Frontal cortex (tissue), 4 donors: ENCODE measurements around the gene ZNF335. TPM values are rescaled to one million over a fixed set of nuclear protein-coding genes. Genes with fewer than 3 reads are reported as not detected.
"Not testable (repeated sequence)": the region's sequence is repeated elsewhere in the genome, so short reads cannot be mapped to it uniquely, and the experiment has no call there.

Experiments used
- DNase-seq, 2 donors: peaks; one replicate each; pipeline ENCODE4 v3.0.0; 2012; ENCODE audit warnings: low spot score in 2 of 2
- FAIRE-seq: peaks from 2 replicates; lab custom pipeline; 2012; peaks lifted over from hg19 to GRCh38; lab: Jason Lieb, UNC
- total RNA-seq: library from RNA; depleted of rRNA; stranded (reverse); fragments of >200 nt; gene quantifications from one replicate; pipeline ENCODE4 v1.2.3, GENCODE V29; 2014
- donor health status: control.
- donor health status: control.
- donor health status: control.

ZNF335 gene
- total RNA-seq, 1 donor from 2014 or later, result 12.6 TPM

DNA sequence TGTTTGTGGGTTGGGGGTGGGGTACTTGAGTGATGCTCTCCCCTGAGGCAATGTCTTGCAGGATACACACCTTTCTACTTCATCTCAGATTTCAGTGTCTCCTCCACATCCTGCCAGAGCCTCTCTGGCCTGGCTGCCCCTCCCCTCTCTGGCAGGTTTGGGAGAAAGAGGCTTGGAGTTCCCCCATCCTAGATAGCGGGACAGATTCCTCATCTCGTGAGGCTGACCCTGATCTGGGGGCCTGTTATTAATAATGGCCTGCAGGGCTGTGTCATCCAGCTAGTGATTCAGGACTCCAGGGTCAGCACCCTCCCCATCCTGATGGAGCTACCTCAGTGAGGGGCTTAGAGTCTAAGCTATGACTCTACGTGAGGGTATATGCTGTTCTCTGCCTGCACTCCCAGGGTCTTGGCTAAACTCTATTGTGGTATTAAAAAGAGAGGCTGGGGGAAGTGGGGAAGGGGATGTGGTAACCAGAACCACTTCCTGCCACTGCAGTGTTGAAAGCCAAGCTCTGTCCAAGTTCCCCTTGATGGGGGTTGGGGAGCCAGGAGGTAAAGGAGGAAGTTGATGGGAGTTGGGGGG lies 33.0 kb upstream of the ZNF335 start:
- no peak for DNase-seq
- FAIRE-seq, result no peak

DNA sequence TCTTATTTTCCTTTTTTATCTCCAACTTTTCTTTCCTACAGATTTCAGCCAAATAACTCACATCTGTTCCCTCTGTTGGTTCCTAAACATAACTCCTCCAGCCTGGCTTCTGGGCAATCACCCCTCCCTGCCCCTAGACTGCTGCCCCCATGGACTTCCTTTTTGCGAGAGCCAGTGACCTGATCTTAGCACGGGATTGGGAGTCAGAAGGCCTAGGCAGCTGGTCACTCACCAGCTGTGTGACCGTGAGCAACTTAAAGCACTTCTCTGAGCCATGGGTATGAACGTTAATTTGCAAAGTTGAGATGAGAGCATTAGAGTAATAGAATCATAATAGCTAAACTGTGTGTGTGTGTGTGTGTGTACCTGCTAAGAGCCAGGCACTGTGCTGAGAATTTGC lies 32.2 kb upstream of the ZNF335 start:
- no peak for FAIRE-seq

DNA sequence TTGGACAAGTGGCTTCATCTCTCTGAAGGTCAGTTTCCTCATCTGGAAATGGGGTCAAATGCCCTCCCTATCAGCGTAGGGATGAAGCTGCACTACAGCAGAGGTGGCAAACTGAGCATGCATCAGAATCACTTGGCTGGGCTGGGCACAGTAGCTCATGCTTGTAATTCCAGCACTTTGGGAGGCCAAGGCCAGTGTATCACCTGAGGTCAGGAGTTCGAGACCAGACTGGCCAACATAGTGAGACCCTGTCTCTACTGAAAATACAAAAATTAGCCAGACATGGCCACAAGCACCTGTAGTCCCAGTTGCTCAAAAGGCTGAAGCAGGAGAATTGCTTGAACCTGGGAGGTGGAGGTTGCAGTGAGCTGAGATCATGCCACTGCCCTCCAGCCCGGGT lies 30.0 kb upstream of the ZNF335 start:
- no peak for DNase-seq
- FAIRE-seq, result no peak

More for the DNA sequence above, 32.2 kb upstream of the ZNF335 start:
- DNase-seq, result no peak

DNA sequence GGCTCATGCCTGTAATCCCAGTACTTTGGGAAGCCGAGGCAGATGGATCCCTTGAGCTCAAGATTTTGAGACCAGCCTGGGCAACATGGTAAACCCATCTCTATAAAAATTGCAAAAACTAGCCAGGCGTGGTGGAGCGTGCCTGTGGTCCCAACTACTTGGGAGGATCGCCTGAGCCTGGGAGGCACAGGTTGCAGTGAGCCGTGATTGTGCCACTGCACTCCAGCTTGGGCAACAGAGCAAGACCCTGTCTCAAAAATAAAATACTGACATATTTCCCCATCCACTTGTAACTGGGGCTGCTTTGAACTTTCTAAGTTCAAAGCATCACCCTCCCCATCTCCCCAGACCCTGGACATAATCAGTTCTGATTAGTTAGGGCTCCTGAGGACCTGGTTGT lies 29.5 kb upstream of the ZNF335 start:
- DNase-seq (no peak), FAIRE-seq (no peak)

DNA sequence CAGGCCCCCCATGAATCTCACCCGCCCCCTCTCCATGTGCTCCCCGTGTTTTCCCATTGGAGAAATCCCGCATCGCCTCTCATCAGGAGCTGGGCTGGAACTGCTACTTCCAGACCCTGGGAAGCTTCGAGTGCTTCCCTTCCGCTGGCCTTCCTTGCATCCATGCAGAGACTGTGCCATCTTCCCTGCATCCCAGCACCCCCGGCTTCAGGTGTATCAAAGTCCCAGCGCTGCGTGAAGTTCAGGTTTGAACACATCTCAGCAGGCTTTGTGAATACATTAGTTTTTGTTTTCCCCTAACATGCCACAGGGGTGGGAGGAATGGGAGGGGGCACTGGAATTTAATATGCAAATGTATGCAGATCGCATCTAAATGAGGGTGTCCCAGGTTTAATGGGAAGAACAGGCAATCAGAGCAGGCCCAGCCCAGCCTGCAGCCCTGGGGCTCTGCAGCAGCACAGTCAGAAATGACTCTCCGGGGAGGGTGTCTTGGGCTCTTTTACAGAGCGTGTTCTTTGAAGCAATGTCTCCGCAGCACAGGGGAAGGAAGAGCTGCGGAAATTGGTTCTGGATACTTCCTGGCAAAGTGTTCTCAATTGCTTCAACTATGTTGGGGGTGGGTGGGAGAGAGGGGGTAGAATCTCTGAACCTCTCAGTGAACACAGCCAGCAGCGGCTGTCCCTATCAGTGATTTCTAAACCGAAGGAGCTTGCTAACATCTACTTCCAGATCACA lies 28.4 kb upstream of the ZNF335 start:
- no peak for DNase-seq
- FAIRE-seq, result no peak

DNA sequence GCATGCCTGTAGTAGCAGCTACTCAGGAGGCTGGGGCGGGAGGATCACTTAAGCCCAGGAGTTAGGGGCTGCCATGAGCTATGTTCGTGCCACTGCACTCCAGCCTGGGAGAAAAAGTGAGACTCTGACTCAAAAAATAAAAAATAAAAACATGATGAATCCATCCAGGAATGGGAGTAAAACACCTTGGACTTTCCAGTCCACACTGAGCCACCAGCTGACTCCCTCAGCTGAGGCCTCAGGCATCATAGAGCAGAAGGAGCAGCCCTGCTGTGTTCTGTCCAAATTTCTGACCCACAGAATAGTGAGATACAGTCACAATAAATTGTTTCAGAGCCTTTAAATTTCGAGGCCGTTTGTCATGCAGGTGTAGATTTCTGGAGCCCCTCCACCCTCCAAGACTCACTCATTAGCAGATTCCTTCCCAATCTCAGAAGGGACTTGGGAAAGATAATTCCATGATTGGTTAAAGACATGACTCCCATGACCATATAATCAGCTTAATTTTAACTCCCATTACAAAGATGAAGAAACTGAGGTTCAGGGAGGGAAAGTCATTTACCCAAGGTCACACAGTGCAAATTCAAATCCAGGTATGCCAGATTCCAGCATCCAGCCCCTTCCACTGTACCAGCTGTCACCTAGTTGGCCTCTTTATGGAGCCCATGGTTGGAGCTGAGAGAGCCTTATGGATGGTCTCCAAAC lies 27.7 kb upstream of the ZNF335 start:
- DNase-seq (no peak), FAIRE-seq (no peak)

DNA sequence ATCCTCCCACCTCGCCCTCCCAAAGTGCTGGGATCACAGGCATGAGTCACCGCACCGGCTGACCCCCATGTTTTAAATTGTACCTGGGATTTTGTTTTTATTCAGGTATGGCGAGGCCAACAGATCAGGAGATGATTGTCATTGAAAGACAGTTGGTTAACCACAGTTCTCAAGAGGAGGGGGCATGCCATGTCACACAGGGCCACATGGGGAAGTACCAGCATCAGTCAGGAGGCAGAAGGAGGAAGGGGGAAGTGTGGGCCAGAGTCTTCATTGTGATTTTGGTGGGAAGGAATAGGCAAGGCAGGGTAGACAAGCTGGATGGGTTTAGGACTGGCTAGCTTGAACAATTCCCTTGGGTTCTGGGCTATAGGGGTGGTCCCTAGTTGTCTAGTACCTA lies 26.8 kb upstream of the ZNF335 start:
- FAIRE-seq (no peak), DNase-seq (no peak)

DNA sequence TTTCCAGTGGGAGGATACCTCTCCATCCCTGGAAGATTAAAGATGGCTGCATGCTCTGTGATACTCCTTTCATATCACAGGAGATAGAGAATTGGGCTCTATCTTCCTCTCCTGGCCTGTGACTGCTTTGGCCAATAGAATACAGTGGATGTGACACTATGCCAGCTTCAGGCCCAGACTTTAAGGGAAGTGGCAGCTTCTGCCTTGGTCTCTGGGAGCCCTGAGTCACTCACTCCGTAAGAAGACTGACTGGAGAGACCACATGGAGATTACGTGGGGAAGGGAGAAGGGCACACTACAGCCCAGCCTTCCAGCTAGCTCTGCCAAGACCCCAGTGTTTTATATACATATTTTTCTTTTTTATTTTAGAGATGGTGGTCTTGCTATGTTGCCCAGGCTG lies 26.3 kb upstream of the ZNF335 start:
- FAIRE-seq (no peak), DNase-seq (no peak)

DNA sequence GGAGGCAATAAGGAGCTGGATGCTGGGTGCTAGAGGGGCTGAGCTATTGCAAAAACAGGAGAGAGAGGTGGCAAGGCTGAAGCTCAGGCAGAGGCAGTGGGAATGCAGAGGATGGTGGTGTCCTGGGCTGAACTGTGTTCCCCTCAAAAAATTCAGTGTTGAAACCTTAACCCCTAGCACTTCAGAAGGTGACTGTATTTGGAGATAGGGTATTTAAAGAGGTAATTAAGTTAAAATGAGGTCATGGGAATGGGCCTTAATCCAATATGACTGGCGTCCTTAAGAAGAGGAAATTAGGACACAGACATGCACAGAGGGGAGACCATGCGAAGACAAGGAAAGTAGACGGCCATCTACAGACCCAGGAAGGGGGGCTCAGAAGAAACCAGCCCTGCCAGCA lies 25.2 kb upstream of the ZNF335 start:
- FAIRE-seq (no peak), DNase-seq (no peak)

DNA sequence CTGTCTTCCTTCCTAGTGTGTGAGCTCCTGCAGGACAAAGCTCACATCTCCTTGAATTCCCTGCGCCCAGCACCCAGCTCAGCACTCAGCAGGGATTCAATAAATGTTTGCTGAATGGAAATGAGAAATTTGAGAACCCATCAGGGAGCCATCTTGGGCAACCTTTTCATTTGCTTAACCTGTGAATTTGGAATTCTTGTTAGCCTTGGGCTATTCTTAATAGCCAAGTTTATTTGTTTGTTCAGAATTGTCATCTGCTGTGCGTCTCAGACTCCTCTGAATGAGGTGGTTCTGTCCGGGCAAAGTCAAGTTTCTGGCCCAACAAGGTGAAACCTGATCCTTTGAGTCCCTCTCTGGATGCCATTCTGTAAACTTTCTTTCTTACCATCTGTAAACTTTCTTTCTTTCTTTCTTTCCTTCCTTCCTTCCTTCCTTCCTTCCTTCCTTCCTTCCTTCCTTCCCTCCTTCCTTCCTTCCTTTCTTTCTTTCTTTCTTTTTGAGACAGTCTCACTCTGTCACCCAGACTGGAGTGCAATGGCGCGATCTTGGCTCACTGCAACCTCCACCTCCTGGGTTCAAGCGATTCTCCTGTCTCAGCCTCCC lies 23.6 kb upstream of the ZNF335 start:
- FAIRE-seq, DNase-seq: not testable (repeated sequence)

DNA sequence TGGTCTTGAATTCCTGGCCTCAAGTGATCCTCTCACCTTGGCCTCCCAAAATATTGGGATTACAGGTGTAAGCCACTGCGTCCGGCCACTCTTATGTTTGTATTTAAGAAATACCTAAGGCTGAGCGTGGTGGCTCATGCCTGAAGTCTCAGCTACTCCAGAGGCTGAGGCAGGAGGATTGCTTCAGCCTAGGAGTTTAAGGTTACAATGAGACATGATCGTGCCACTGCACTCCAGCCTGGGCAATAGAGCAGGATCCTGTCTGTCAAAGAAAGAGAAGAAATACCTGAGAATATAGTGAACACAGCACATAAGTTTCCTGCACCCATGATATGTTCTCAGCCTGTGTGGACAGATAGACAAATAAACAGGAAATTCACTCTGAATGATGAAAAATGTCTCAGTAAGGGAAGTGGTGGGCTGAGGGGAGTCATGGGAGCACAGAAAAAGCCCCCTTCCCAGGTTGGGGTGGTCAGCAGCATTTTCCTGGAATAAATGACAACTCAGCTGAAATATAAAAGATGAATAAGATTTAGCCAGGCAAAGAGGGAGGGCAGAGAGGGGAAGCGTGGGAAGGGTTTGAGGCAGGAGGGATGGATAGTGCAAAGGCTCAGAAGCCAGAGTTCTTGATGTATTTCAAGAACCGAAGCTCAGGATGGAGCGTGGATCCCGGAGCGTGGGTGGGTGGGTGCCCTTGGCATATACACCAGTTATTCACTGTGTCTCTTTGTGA lies 22.9 kb upstream of the ZNF335 start:
- FAIRE-seq, result no peak

DNA sequence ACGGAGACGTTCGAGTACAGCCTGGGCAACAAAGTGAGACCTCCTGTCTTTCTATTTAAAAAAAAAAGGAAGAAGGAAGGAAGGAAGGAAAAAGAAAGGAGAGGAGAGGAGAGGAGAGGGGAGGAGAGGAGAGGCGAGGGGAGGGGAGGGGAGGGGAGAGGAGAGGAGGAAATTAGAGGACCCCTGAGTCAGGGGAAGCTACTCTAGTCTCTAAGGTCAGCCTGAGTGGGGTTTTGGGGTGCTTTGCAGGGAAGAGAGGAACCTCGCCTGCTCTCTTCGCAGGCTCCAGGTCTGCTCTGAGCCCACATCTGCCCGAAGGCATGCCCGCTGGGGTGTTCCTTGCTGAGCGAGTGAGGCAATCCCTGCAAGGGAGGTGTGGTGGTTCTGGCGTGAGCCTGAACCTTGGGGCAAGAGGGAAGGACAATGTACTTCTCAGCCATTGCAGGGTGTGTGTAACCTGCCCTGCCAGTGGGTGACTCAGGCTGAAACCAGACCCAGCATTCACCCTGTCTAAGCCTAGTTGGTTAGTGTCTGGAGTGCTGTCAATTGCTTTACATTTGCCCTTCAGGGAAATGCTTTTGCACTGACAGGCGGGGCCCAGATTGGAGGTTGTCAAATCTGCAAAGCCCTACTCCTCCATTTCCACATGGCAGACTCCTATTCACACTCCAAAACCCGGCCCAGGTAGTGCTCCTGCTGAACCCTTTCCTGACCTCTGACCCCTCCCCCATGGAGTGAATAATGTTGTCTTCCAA lies 21.4 kb upstream of the ZNF335 start:
- FAIRE-seq, result no peak
- DNase-seq, result no peak

More for the DNA sequence above, 22.9 kb upstream of the ZNF335 start:
- DNase-seq, result no peak

DNA sequence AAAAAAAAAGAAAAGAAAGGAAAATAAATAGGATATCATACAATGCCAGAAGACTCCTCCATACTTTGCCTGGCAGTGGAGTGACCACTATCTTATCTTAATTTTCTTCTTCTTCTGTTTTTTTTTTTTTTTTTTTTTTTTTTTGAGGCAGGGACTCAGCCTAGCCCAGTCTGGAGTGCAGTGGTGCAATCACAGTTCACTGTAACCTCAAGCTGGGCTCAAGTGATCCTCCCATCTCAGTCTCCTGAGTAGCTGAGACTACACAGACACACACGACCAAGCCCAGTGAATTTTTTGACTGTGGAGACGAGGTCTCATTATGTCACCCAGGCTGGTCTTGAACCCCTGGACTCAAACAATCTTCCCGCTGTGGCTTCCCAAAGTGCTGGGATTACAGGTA lies 19.6 kb upstream of the ZNF335 start:
- DNase-seq (no peak), FAIRE-seq (no peak)

DNA sequence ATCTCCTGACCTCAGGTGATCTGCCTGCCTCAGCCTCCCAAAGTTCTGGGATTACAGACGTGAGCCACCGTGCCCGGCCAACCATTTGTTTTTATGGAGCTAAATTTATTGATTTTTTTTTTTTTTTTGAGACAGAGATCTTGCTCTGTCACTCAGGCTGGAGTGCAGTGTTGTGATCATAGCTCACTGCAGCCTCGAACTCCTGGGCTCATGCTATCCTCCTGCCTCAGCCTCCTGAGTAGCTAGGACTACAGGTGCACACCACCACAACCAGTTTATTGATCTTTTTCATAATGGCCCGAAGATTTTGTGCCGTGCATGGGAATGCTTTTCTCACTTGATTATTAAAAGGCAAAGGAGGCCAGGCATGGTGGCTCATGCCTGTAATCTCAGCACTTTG lies 16.8 kb upstream of the ZNF335 start:
- not testable (repeated sequence) for DNase-seq, FAIRE-seq

DNA sequence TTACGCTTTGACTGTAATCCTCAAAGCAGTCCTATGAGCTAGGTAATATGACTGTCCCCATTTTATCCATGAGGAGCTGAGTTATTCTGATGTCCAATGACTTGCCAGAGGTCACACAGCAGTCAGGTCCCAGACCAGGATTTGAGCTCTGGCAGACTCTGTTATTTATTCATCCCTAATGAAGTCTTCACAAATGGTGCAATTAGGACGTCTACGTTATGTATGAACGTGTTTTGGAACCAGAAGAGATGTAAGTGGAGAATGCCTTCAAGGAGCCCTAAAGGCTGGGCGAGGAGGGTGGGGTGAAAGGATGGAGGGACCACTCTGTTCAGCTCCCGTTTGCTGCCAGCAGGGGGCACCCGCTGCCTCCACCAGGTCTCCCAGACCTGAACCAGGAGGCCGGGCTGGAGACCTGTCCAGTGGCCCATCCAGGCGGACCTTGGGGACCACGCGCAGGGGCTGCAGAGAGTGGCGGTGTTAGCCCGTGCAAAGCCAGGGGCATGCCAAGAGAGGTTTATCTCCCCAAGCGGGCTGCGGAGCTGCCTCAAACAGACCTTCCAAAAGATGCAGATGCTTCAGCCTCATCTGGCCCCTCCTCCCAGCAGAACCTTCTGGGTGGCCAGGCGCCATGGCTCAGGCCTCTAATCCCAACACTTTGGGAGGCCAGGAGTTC lies 15.2 kb upstream of the ZNF335 start:
- DNase-seq, result peak in 1 of 2 donors; percentile 78
- FAIRE-seq, result no peak

DNA sequence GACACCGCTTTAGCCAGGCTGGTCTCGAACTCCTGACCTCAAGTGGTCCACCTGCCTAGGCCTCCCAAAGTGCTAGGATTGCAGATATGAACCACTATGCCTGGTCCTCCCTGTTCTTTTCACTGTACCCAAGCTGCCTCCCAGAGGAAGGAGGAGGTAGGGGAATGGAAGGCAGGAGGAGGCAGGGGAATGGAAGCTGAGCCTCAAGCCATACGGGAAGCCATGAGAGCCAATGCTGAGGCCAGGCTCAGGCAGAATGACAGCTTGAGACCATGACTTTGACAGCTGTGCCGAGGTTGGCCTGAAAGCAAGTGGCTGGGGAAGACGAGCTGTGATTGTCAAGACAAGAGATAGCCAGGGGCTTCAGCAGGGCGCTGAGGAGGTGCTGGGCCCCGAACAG lies 13.6 kb upstream of the ZNF335 start:
- FAIRE-seq (no peak), DNase-seq (no peak)

DNA sequence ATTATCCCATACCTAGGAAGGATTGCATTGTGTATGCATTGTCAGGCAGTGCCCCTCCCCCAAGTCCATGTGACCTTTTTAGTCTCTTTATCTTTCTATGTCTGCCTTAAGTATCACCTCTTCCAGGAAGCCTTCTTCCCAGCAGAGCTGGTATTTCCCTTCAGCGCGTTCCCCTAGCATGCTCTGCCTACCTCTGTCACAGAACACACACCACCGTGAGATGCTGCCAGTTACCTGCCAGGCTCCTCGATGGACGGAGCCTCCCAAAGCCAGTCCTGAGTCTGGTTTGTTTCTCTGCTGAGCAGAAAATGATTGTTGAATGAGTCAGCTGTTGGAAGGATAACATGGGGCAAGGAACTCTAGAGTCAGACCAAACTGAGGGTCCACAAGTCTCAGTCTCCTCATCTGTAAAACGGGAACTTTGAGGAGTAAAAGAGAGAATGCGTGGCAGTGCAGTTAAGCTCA lies 11.3 kb upstream of the ZNF335 start:
- DNase-seq (no peak), FAIRE-seq (no peak)

DNA sequence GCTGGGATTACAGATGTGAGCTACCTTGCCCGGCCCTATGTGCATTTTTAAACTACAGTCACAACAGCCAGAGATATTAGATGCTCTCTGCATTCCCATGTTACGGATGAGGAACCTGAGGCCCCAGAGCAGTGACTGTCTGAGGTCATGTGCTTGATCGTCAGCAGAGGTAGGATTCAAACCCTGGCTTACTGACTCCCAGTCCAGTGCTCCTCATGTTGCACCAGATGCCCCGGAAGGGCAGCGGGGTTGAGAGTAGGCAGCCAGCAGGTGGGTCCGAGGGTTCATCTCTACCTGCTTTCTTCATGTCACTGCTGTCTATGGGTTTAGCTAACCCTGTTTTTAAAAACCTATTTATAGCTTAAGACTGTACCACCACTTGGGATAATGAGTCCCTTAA lies 9.3 kb upstream of the ZNF335 start:
- FAIRE-seq, result no peak

DNA sequence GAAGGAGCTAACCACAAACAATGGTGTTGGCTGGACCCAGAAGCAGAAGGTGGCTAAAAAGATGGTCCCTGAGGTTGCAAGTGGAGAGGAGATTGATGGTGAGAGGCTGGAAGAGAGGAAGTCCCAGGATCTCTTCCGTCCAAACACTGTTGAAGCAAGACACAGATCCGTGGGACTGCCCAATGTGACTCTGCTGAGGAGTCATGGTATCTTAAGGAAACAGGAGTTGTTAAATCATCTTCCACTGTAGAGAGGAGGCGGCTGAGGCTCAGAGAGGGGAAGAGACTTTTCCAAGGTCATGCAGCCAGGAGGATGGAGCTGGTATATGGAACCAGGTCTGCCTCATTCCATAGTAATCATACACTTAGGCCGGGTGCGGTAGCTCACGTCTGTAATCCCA lies 4.1 kb upstream of the ZNF335 start:
- no peak for FAIRE-seq
- DNase-seq, result no peak

More for the DNA sequence above, 9.3 kb upstream of the ZNF335 start:
- no peak for DNase-seq
